GM12878 (cell line): ENCODE measurements around the gene LSM11. TPM values are rescaled to one million over a fixed set of nuclear protein-coding genes. Genes with fewer than 3 reads are reported as not detected.

Experiments used
- BCL11A ChIP-seq: IDR thresholded peaks from 2 replicates; pipeline ENCODE4 v1.6.1; 2011; ENCODE audit warnings: low read depth, low read length
- CHD1 ChIP-seq: IDR thresholded peaks from 2 replicates; pipeline ENCODE4 v1.6.1; 2012; ENCODE audit warnings: low read depth, low read length, improper control_type of control experiment
- CHD4 ChIP-seq: fragments of 200-600 bp; sonication (generic); IDR thresholded peaks from 2 replicates; pipeline ENCODE4 v1.6.1; 2016; ENCODE audit warnings: mild to moderate bottlenecking
- FOS ChIP-seq: IDR thresholded peaks from 3 replicates; pipeline ENCODE4 v1.6.1; 2011; ENCODE audit warnings: borderline replicate concordance; ENCODE audit not compliant: insufficient read length; ENCODE audit errors: extremely low read depth
- FOXM1 ChIP-seq: IDR thresholded peaks from 2 replicates; pipeline ENCODE4 v1.6.1; 2012; ENCODE audit warnings: low read depth, mild to moderate bottlenecking, inconsistent platforms, low read length, moderate library complexity
- IRF3 ChIP-seq: fragments of 450-650 bp; IDR thresholded peaks from 2 replicates; pipeline ENCODE4 v1.6.1; 2014; ENCODE audit warnings: mild to moderate bottlenecking
- IRF4 ChIP-seq: IDR thresholded peaks from 2 replicates; pipeline ENCODE4 v1.6.1; 2011; ENCODE audit warnings: low read depth, low read length
- JUND ChIP-seq: IDR thresholded peaks from 2 replicates; pipeline ENCODE4 v1.6.1; 2012; ENCODE audit warnings: low read depth, mild to moderate bottlenecking, low read length, improper control_type of control experiment, moderate library complexity
- KAT2A ChIP-seq: conservative IDR thresholded peaks from 2 replicates; pipeline ENCODE4 v1.6.1; 2011; ENCODE audit warnings: low read depth, low read length; ENCODE audit not compliant: control insufficient read depth
- NFYB ChIP-seq: IDR thresholded peaks from 2 replicates; pipeline ENCODE4 v1.6.1; 2011; ENCODE audit warnings: low read depth, mild to moderate bottlenecking, low read length, improper control_type of control experiment, moderate library complexity; ENCODE audit not compliant: insufficient read depth
- NR2F1 ChIP-seq: fragments of 450-650 bp; conservative IDR thresholded peaks from 2 replicates; pipeline ENCODE4 v1.6.1; 2017; ENCODE audit warnings: mild to moderate bottlenecking
- NRF1 ChIP-seq: conservative IDR thresholded peaks from 2 replicates; pipeline ENCODE4 v1.6.1; 2011; ENCODE audit warnings: mild to moderate bottlenecking, low read depth, low read length, improper control_type of control experiment
- PAX8 ChIP-seq: fragments of 450-650 bp; IDR thresholded peaks from 2 replicates; pipeline ENCODE4 v1.6.1; 2017; ENCODE audit warnings: mild to moderate bottlenecking, moderate library complexity
- POLR2AphosphoS5 ChIP-seq: IDR thresholded peaks from 2 replicates; pipeline ENCODE4 v1.6.1; 2011; ENCODE audit warnings: mild to moderate bottlenecking, low read length, inconsistent platforms
- RAD21 ChIP-seq: IDR thresholded peaks from 2 replicates; pipeline ENCODE4 v1.6.1; 2011; ENCODE audit warnings: mild to moderate bottlenecking, low read depth, low read length, moderate library complexity; ENCODE audit not compliant: insufficient read depth
- SKIL ChIP-seq: fragments of 450-650 bp; IDR thresholded peaks from 2 replicates; pipeline ENCODE4 v1.6.1; 2017; ENCODE audit warnings: mild to moderate bottlenecking, low read depth, inconsistent platforms; ENCODE audit not compliant: poor library complexity, severe bottlenecking
- SREBF1 ChIP-seq: IDR thresholded peaks from 2 replicates; pipeline ENCODE4 v1.6.1; 2012; ENCODE audit warnings: mild to moderate bottlenecking, low read length
- SUPT20H ChIP-seq: IDR thresholded peaks from 2 replicates; pipeline ENCODE4 v1.6.1; 2011; ENCODE audit warnings: low read depth, mild to moderate bottlenecking, low read length, moderate library complexity, borderline replicate concordance; ENCODE audit not compliant: control insufficient read depth
- SUZ12 ChIP-seq: fragments of 200-600 bp; sonication (generic); IDR thresholded peaks from one replicate; pipeline ENCODE4 v1.6.1; 2018; ENCODE audit warnings: antibody characterized with exemption, mild to moderate bottlenecking; ENCODE audit not compliant: unreplicated experiment
- TBL1XR1 ChIP-seq: IDR thresholded peaks from 2 replicates; pipeline ENCODE4 v1.6.1; 2012; ENCODE audit warnings: low read depth, low read length, improper control_type of control experiment
- TCF3 ChIP-seq: IDR thresholded peaks from 2 replicates; pipeline ENCODE4 v1.6.1; 2012; ENCODE audit warnings: low read depth, mild to moderate bottlenecking, low read length, borderline replicate concordance; ENCODE audit not compliant: insufficient read depth
- USF2 ChIP-seq: IDR thresholded peaks from 2 replicates; pipeline ENCODE4 v1.6.1; 2011; ENCODE audit warnings: low read depth, low read length, improper control_type of control experiment, borderline replicate concordance
- ZBTB40 ChIP-seq: fragments of 450-650 bp; IDR thresholded peaks from 2 replicates; pipeline ENCODE4 v1.6.1; 2016; ENCODE audit warnings: mild to moderate bottlenecking, moderate library complexity, borderline replicate concordance
- ZNF207 ChIP-seq: fragments of 450-650 bp; IDR thresholded peaks from 2 replicates; pipeline ENCODE4 v1.6.1; 2014; ENCODE audit warnings: antibody characterized with exemption, mild to moderate bottlenecking, borderline replicate concordance
- ZSCAN29 ChIP-seq: fragments of 450-650 bp; IDR thresholded peaks from 2 replicates; pipeline ENCODE4 v1.6.1; 2017; ENCODE audit warnings: mild to moderate bottlenecking, moderate library complexity
- polyA plus RNA-seq, 11 experiments: library from polyadenylated mRNA; depleted of rRNA in 4 of 11; unstranded in 6 of 11; stranded (reverse) in 5 of 11; fragments of >200 nt; fragmentation: Nextera tagmentation in 4 of 11; fragmentation: Illumina TruSeq in 1 of 11; extraction: Ambion mirVana in 4 of 11; extraction: Trizol in 1 of 11; gene quantifications; 1 replicate in 1 of 11; 2 replicates in 10 of 11; pipeline versions ENCODE4 v1.2.1 to v1.2.3, GENCODE V29; 2011 to 2016; ENCODE audit warnings: inconsistent platforms in 2 of 11, missing spikeins in 2 of 11, low read depth in 1 of 11
- total RNA-seq, 4 experiments: library from RNA; depleted of rRNA in 3 of 4; stranded (reverse); fragments of >200 nt in 3 of 4; fragmentation: Illumina TruSeq in 1 of 4; extraction: Trizol in 1 of 4; gene quantifications; 2 replicates each; pipeline versions ENCODE4 v1.2.1 to v1.2.3, GENCODE V29; 2013 to 2021

LSM11 gene
- total and polyA plus RNA-seq, 10 of the 15 experiments (the other 5 are each of a cell fraction or from before 2014, with no cell fraction given) = 0.71 to 8.5 (median 4.2) TPM

GRCh38 chr5:157729858-157730257 is 13.7 kb upstream of the LSM11 start (continued):
- TF ChIP-seq SKIL (peak; percentile 47), ZSCAN29 (no peak), ZBTB40 (no peak), TBL1XR1 (0 out of 2 replicates have a peak, but pooled peaks have one; percentile 59), NFYB (no peak), FOXM1 (peak; percentile 84; the same call in 1 of the 2 replicates), NRF1 (no peak), SUPT20H (no peak), CHD4 (no peak), NR2F1 (peak; percentile 99), FOS (no peak), TCF3 (no peak), ZNF207 (no peak), IRF4 (peak; percentile 94), RAD21 (no peak), PAX8 (no peak), JUND (no peak), SREBF1 (no peak), BCL11A (peak; percentile 58; the same call in 1 of the 2 replicates), POLR2AphosphoS5 (no peak), SUZ12 (no peak), KAT2A (no peak), IRF3 (no peak), USF2 (no peak), CHD1 (no peak)
